Neural cell (in vitro differentiated cells): ENCODE measurements around the gene L3MBTL4.

ENCODE experiments used
- CTCF ChIP-seq: fragments of 450-650 bp; IDR thresholded peaks from 2 replicates; pipeline ENCODE4 v1.5.1; 2014; ENCODE audit warnings: antibody characterized with exemption, mild to moderate bottlenecking, moderate library complexity; ENCODE audit not compliant: poor library complexity, severe bottlenecking
- EZH2 ChIP-seq: fragments of 200-600, 300-800 bp; shearing (Covaris generic), sonication (generic); IDR thresholded peaks from 2 replicates; pipeline ENCODE4 v1.6.1; 2014; ENCODE audit warnings: antibody characterized with exemption, low read length, borderline replicate concordance, mild to moderate bottlenecking; ENCODE audit not compliant: insufficient read depth, poor library complexity, severe bottlenecking
- POLR2AphosphoS5 ChIP-seq: IDR thresholded peaks from 2 replicates; pipeline ENCODE4 v1.6.1; 2012

- TF ChIP-seq CTCF (no peak), POLR2AphosphoS5 (no peak), EZH2 (no peak)
Measured at GRCh38 chr18:5914016-5914415, 500.7 kb downstream of the L3MBTL4 start.
